LNCAP (cell line): ENCODE data around the gene PTPRN2.

ENCODE experiments used
- CTCF ChIP-seq: fragments of 450-650 bp; IDR thresholded peaks from 2 replicates; pipeline ENCODE4 v1.5.1; 2017; ENCODE audit warnings: mild to moderate bottlenecking

The PTPRN2 gene

DNA sequence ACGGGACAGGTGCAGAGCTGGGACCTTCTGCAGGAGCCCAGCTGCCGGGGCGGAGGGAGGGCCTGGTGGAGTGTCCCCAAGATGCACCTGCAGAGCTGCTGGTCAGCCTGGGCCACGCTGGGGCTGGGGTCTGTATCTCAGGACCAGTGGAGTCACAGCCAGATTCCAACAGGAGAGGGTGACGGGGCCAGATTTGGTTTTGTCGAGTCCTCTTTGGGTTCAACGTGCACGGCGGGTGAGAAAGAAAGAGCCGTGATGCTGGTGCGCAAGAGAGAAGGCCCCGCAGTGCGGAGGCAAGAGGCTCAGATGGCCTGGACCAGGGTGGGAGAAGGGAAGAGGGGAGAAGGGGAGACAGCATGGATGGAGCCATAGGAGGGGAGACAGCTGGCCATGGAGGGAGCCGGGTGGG, 462.9 kb downstream of the PTPRN2 start:
- TF ChIP-seq CTCF: no peak

DNA sequence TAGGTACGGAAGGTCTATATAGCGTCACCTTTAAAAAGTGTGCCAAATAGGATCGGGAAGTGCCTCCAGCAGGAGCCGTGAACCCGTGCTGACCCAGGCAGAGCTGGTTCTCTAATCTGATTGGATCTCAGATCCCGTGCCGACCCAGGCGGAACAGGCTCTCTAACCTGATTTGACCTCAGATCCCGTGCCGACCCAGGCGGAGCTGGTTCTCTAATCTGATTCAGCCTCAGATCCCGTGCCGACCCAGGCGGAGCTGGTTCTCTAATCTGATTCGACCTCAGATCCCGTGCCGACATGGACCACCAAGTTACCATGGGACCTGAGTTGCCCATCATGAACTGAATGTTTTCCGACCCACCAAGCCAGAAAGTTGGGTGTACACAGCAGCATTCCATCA, 463.9 kb downstream of the PTPRN2 start:
- TF ChIP-seq CTCF: no peak

GRCh38 chr7:158123214-158123613, 464.4 kb downstream of the PTPRN2 start:
- TF ChIP-seq CTCF: no peak

GRCh38 chr7:158121441-158122045, 466.1 kb downstream of the PTPRN2 start:
- TF ChIP-seq CTCF: no peak

GRCh38 chr7:158120716-158121115, 466.9 kb downstream of the PTPRN2 start:
- TF ChIP-seq CTCF: no peak

- no peak for TF ChIP-seq CTCF
Observed at GRCh38 chr7:158120316-158120715, 467.3 kb downstream of the PTPRN2 start.

- no peak for TF ChIP-seq CTCF
Observed at GRCh38 chr7:158117341-158118222, 470.0 kb downstream of the PTPRN2 start.
